Glomerular visceral epithelial cell (primary cell): Measurements from ENCODE around the gene MRPL37.
A peak's percentile ranks its signal among the peaks of the same experiment; 100 is the strongest.
"Not testable (repeated sequence)": the region's sequence is repeated elsewhere in the genome, so short reads cannot be mapped to it uniquely, and the experiment has no call there.

Source experiments
- DNase-seq: peaks from one replicate; pipeline ENCODE4 v3.0.0-alpha.2; 2016; ENCODE audit errors: extremely low spot score

Gene MRPL37

GRCh38 chr1:54220004-54220811, 20.2 kb downstream of the MRPL37 start:
- DNase-seq, result no peak

- no peak for DNase-seq
Measured at GRCh38 chr1:54221113-54221834, 21.3 kb downstream of the MRPL37 start.

GRCh38 chr1:54221867-54222484, 22.0 kb downstream of the MRPL37 start:
- no peak for DNase-seq

GRCh38 chr1:54222711-54223110, 22.7 kb downstream of the MRPL37 start:
- DNase-seq, result no peak

GRCh38 chr1:54223441-54224202, 23.7 kb downstream of the MRPL37 start:
- DNase-seq, result no peak

GRCh38 chr1:54224233-54224632, 24.3 kb downstream of the MRPL37 start:
- DNase-seq, result no peak

- DNase-seq, result no peak
Measured at GRCh38 chr1:54225378-54225777, 25.4 kb downstream of the MRPL37 start.

- DNase-seq, result no peak
Measured at GRCh38 chr1:54225986-54226559, 26.1 kb downstream of the MRPL37 start.

- peak; percentile 92 for DNase-seq
Measured at GRCh38 chr1:54227091-54227602, 27.2 kb downstream of the MRPL37 start.

- DNase-seq, result peak; percentile 62
Measured at GRCh38 chr1:54227891-54228310, 27.9 kb downstream of the MRPL37 start.

GRCh38 chr1:54228638-54229079, 28.7 kb downstream of the MRPL37 start:
- DNase-seq, result no peak

- peak; percentile 70 for DNase-seq
Measured at GRCh38 chr1:54229281-54229891, 29.4 kb downstream of the MRPL37 start.

- no peak for DNase-seq
Measured at GRCh38 chr1:54230507-54231339, 30.8 kb downstream of the MRPL37 start.

GRCh38 chr1:54233196-54233595, 33.2 kb downstream of the MRPL37 start:
- not testable (repeated sequence) for DNase-seq

- DNase-seq, result no peak
Measured at GRCh38 chr1:54234284-54234683, 34.3 kb downstream of the MRPL37 start.

GRCh38 chr1:54237586-54237985, 37.6 kb downstream of the MRPL37 start:
- no peak for DNase-seq

- no peak for DNase-seq
Measured at GRCh38 chr1:54238353-54239034, 38.5 kb downstream of the MRPL37 start.

- DNase-seq, result no peak
Measured at GRCh38 chr1:54239035-54239383, 39.0 kb downstream of the MRPL37 start.

GRCh38 chr1:54239631-54240031, 39.7 kb downstream of the MRPL37 start:
- no peak for DNase-seq
